Measurements from ENCODE around the gene NPM1. TPM values are rescaled to one million over a fixed set of nuclear protein-coding genes. Genes with fewer than 3 reads are reported as not detected.
"Not testable (repeated sequence)": the region's sequence is repeated elsewhere in the genome, so short reads cannot be mapped to it uniquely, and the experiment has no call there.

NPM1 gene, protein sequence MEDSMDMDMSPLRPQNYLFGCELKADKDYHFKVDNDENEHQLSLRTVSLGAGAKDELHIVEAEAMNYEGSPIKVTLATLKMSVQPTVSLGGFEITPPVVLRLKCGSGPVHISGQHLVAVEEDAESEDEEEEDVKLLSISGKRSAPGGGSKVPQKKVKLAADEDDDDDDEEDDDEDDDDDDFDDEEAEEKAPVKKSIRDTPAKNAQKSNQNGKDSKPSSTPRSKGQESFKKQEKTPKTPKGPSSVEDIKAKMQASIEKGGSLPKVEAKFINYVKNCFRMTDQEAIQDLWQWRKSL
- total RNA-seq (2014; rRNA removed; shearing (Covaris generic); ENCODE audit: low replicate concordance), result 2,650 and 4,923 TPM in 2 replicates

- in situ Hi-C loops (cut with HindIII; ENCODE audit: low pct_unique_long_range_greater_than_20kb, low sequenced_read_pairs), result no loop called here
- peak; percentile 98 for DNase-seq (ENCODE audit: low read depth)
Observed at GRCh38 chr5:171387345-171387969, at the start of gene NPM1. Gene NPM1, plus strand, starts transcription at chr5:171387849. Its CDS starts 100 bp downstream, at chr5:171387949.

DNA sequence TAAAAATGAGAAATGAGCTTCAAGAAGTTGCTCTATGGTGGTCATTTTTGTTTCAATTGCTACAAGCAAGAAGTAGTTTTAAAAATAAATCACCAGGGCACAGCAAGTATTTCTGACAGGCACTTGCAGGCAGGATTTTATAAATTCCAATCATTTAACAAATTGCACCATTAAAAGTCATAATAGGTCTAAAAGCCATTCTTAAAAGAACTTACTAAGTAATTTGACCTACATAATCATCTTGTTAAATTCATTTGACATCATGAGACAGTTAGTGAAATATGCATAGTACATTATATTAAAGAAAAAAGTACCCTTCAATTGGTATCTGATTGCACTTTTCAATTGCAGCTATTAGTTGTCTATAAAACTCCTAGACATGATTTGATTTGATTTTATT lies 47.6 kb upstream of the NPM1 start:
- in situ Hi-C loops (cut with HindIII; ENCODE audit: low pct_unique_long_range_greater_than_20kb, low sequenced_read_pairs), result no loop called here

GRCh38 chr5:171340491-171340890 lies 47.2 kb upstream of the NPM1 start:
- in situ Hi-C loops (cut with HindIII; ENCODE audit: low pct_unique_long_range_greater_than_20kb, low sequenced_read_pairs), result no loop called here
- DNase-seq (ENCODE audit: low read depth), result no peak

More for the DNA sequence above, 47.6 kb upstream of the NPM1 start:
- DNase-seq (ENCODE audit: low read depth), result no peak

GRCh38 chr5:171342362-171343111 lies 45.1 kb upstream of the NPM1 start:
- DNase-seq (ENCODE audit: low read depth), result peak; percentile 53
- in situ Hi-C loops (cut with HindIII; ENCODE audit: low pct_unique_long_range_greater_than_20kb, low sequenced_read_pairs), result no loop called here

DNA sequence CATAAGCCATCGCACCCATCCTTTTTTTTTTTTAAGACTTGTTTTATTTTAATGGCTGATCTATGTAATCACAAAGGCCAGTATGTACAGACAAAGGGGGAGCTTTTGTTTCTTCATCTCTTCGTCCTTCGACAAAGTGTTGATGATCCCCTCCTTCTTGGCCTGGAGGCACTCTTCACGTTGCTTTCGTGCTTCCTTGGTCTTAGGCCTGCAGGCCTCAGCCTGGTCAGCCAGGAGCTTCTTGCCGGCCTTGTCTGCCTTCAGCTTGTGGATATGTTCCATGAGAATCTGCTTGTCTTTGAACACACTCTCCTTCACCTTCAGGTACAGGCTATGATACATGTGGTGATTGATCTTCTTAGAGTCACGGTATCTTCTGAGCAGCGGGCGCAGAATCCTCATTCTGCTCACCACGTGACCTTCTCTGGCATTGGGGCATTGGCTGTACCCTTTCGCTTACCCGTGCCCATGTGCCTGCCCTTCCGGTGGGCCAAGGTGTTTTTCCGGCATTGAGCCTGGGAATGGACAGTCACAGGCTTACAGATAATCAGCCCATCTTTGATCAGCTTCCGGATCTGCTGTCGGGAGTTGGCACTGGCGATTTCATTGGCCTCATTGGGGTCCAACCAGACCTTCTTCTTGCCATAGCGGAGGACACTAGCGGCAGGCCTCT lies 42.6 kb upstream of the NPM1 start:
- in situ Hi-C loops (cut with HindIII; ENCODE audit: low pct_unique_long_range_greater_than_20kb, low sequenced_read_pairs), result no loop called here

DNA sequence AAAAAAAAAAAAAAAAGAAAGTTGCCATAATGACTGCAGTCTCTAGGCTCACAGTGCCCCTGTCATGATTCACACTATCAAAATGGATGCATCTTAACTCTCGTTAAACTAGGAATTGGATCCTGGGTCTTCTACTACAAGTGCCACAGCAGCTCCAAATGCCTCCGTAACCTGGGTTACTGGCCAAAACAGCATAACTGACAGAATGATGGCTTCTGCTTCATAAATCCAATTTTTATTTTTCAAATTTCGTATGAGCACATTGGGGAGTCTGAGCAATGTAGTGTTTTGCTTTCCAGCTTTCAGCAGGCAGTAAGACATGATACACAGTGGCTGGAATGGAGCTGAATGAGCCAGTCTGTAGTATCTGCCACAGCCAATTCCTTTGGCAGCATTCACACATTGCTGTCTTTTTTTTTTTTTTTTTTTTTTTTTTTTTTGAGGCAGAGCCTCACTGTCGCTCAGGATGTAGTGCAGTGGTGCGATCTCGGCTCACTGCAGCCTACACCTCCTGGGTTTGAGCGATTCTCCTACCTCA lies 36.0 kb upstream of the NPM1 start:
- no peak for DNase-seq (ENCODE audit: low read depth)
- in situ Hi-C loops (cut with HindIII; ENCODE audit: low pct_unique_long_range_greater_than_20kb, low sequenced_read_pairs), result no loop called here

More for the DNA sequence above, 42.6 kb upstream of the NPM1 start:
- DNase-seq (ENCODE audit: low read depth), result no peak

DNA sequence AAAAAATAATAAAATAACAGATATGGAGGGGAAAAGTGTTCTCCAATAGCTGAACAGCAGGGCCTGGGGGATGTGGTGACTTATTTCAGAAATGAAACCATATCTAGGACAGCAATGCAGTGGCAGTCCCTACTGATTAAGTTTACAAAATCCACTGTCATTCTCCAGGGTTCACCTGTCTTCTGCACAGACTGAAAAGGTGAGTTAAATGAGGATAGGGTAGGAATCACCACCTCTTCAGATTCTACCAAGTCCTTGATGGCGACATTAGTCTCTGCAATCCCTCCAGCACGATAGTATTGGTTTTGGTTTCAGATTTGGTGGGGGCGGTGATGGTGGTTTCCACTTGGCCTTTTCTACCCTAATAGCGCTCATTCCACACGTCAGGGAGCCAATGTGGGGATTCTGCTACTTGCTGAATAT lies 32.3 kb upstream of the NPM1 start:
- no peak for DNase-seq (ENCODE audit: low read depth)
- in situ Hi-C loops (cut with HindIII; ENCODE audit: low pct_unique_long_range_greater_than_20kb, low sequenced_read_pairs), result no loop called here

GRCh38 chr5:171357843-171358242 lies 29.8 kb upstream of the NPM1 start:
- in situ Hi-C loops (cut with HindIII; ENCODE audit: low pct_unique_long_range_greater_than_20kb, low sequenced_read_pairs), result no loop called here

GRCh38 chr5:171361151-171361550 lies 26.5 kb upstream of the NPM1 start:
- in situ Hi-C loops (cut with HindIII; ENCODE audit: low pct_unique_long_range_greater_than_20kb, low sequenced_read_pairs); DNase-seq (ENCODE audit: low read depth): not testable (repeated sequence)

More at GRCh38 chr5:171357843-171358242, 29.8 kb upstream of the NPM1 start:
- DNase-seq (ENCODE audit: low read depth), result no peak

- DNase-seq (ENCODE audit: low read depth); in situ Hi-C loops (cut with HindIII; ENCODE audit: low pct_unique_long_range_greater_than_20kb, low sequenced_read_pairs): not testable (repeated sequence)
Observed at GRCh38 chr5:171363249-171363648, 24.4 kb upstream of the NPM1 start.

- DNase-seq (ENCODE audit: low read depth), result no peak
- in situ Hi-C loops (cut with HindIII; ENCODE audit: low pct_unique_long_range_greater_than_20kb, low sequenced_read_pairs), result no loop called here
Observed at GRCh38 chr5:171363846-171364245, 23.8 kb upstream of the NPM1 start.

DNA sequence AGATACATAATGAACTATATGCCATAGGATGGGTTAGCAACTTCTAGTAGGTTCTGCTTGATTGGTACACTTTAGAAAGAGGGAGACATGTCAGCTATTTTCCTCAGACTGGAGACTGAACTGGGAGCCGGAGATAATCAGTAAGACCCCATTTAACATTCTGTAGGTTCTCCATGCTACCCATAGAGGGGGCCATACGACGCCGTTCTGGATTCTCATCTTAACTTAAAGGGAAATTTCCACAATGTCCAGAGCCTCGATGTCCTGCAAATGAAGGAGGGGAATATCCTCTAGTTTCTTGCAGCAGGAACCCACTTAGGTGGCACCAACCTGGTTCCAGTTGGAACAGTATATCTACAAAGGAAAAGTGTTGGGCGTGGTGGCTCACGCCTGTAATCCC lies 22.3 kb upstream of the NPM1 start:
- in situ Hi-C loops (cut with HindIII; ENCODE audit: low pct_unique_long_range_greater_than_20kb, low sequenced_read_pairs), result no loop called here
- no peak for DNase-seq (ENCODE audit: low read depth)

GRCh38 chr5:171366645-171367044 lies 21.0 kb upstream of the NPM1 start:
- DNase-seq (ENCODE audit: low read depth), result no peak
- in situ Hi-C loops (cut with HindIII; ENCODE audit: low pct_unique_long_range_greater_than_20kb, low sequenced_read_pairs), result no loop called here

- in situ Hi-C loops (cut with HindIII; ENCODE audit: low pct_unique_long_range_greater_than_20kb, low sequenced_read_pairs), result no loop called here
- DNase-seq (ENCODE audit: low read depth), result peak; percentile 83
Observed at GRCh38 chr5:171367424-171368370, 20.0 kb upstream of the NPM1 start.

GRCh38 chr5:171369056-171369455 lies 18.6 kb upstream of the NPM1 start:
- no peak for DNase-seq (ENCODE audit: low read depth)
- in situ Hi-C loops (cut with HindIII; ENCODE audit: low pct_unique_long_range_greater_than_20kb, low sequenced_read_pairs), result no loop called here

DNA sequence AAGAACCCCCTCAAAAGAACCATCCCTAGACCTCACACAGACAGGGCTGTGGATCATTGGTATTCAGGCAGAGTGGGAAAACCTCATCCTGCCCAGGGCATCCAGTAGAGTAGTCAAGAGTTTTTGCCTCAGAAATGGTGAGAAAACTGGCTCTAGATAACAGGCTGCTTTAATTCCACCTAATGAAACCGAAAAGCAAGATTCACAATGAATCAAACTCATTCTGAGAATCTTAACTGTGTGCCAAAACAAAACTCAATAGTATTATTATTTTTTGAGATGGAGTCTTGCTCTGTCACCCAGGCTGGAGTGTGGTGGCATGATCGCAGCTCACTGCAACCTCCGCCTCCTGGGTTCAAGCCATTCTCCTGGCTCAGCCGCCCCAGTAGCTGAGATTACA lies 17.8 kb upstream of the NPM1 start:
- in situ Hi-C loops (cut with HindIII; ENCODE audit: low pct_unique_long_range_greater_than_20kb, low sequenced_read_pairs), result no loop called here
- DNase-seq (ENCODE audit: low read depth), result no peak

GRCh38 chr5:171370881-171371280 lies 16.8 kb upstream of the NPM1 start:
- in situ Hi-C loops (cut with HindIII; ENCODE audit: low pct_unique_long_range_greater_than_20kb, low sequenced_read_pairs); DNase-seq (ENCODE audit: low read depth): not testable (repeated sequence)
